H1 (cell line): Measurements from ENCODE around the gene HDAC6. TPM values are rescaled to one million over a fixed set of nuclear protein-coding genes. Genes with fewer than 3 reads are reported as not detected.

Experiments
- CTCF ChIA-PET: fragments of 300-600 bp; sonication (Branson Sonifier 250); formaldehyde crosslinking; loops from one replicate; lab custom pipeline; 2021; ENCODE audit not compliant: partially characterized antibody; lab: Charles Lee
- POLR2A ChIA-PET: fragments of 300-600 bp; sonication (Branson Sonifier 250); formaldehyde crosslinking; loops from one replicate; lab custom pipeline; 2021; ENCODE audit warnings: inconsistent platforms; ENCODE audit not compliant: partially characterized antibody; lab: Charles Lee
- DNase-seq, 2 experiments: peaks; one replicate each; pipeline versions ENCODE4 v3.0.0 to v3.0.0-alpha.2; 2010 to 2022; ENCODE audit warnings: low spot score in 2 of 2, low read depth in 1 of 2, mixed read lengths in 1 of 2
- FAIRE-seq: peaks from 2 replicates; lab custom pipeline; 2011; peaks lifted over from hg19 to GRCh38; lab: Jason Lieb, UNC
- H2AFZ ChIP-seq: 2 replicates; pipeline ENCODE4 v1.8.1; 2012; ENCODE audit warnings: low read length, inconsistent platforms
- H2AK5ac ChIP-seq: 2 replicates; pipeline ENCODE4 v1.6.1; 2013; ENCODE audit warnings: low read depth, low read length
- H2BK120ac ChIP-seq: replicated peaks from 2 replicates; pipeline ENCODE3; 2013; ENCODE audit warnings: low read depth, low read length, inconsistent platforms
- H2BK12ac ChIP-seq: 2 replicates; pipeline ENCODE4 v1.6.1; 2013; ENCODE audit warnings: low read depth, low read length
- H2BK15ac ChIP-seq: 2 replicates; pipeline ENCODE4 v1.6.1; 2013; ENCODE audit warnings: low read length
- H2BK20ac ChIP-seq: 2 replicates; pipeline ENCODE4 v1.6.1; 2013; ENCODE audit warnings: low read length
- H2BK5ac ChIP-seq: 2 replicates; pipeline ENCODE4 v1.6.1; 2013; ENCODE audit warnings: low read depth, low read length
- H3K14ac ChIP-seq: 2 replicates; pipeline ENCODE4 v1.6.1; 2013; ENCODE audit warnings: inconsistent platforms; ENCODE audit not compliant: insufficient read length
- H3K18ac ChIP-seq: 2 replicates; pipeline ENCODE4 v1.6.1; 2013; ENCODE audit warnings: low read length; ENCODE audit errors: extremely low read depth
- H3K23ac ChIP-seq: 2 replicates; pipeline ENCODE4 v1.6.1; 2013; ENCODE audit warnings: inconsistent platforms; ENCODE audit not compliant: insufficient read length
- H3K23me2 ChIP-seq: 2 replicates; pipeline ENCODE4 v1.6.1; 2013; ENCODE audit warnings: low read depth, low read length
- H3K27ac ChIP-seq: 2 replicates; pipeline ENCODE4 v1.6.1; 2011; ENCODE audit warnings: low read depth, low read length, inconsistent platforms
- H3K27me3 ChIP-seq, 4 experiments: replicated peaks in 1 of 4; 1 replicate in 1 of 4; 2 replicates in 3 of 4; pipeline versions ENCODE4 v1.6.1 to v1.8.1; 2011 to 2013; ENCODE audit warnings: low read length in 3 of 4, mild to moderate bottlenecking in 3 of 4, inconsistent platforms in 2 of 4, mixed read lengths in 2 of 4, moderate library complexity in 1 of 4; ENCODE audit not compliant: control insufficient read depth in 3 of 4, insufficient read depth in 3 of 4; ENCODE audit errors: extremely low read depth in 1 of 4
- H3K36me3 ChIP-seq, 4 experiments: 2 replicates each; pipeline versions ENCODE4 v1.6.1 to v1.8.1; 2011 to 2013; ENCODE audit warnings: mild to moderate bottlenecking in 4 of 4, low read length in 3 of 4, moderate library complexity in 2 of 4, control low read depth in 1 of 4, inconsistent platforms in 1 of 4; ENCODE audit not compliant: insufficient read depth in 4 of 4, control insufficient read depth in 2 of 4
- H3K4ac ChIP-seq: replicated peaks from 2 replicates; pipeline ENCODE3; 2013; ENCODE audit warnings: low read length, low read depth, mixed read lengths, inconsistent platforms; ENCODE audit not compliant: insufficient read length
- H3K4me1 ChIP-seq, 4 experiments: replicated peaks in 1 of 4; 1 replicate in 1 of 4; 2 replicates in 3 of 4; pipeline versions ENCODE4 v1.6.1 to v1.8.1; 2011 to 2013; ENCODE audit warnings: low read length in 3 of 4, inconsistent platforms in 2 of 4, mixed read lengths in 1 of 4; ENCODE audit not compliant: insufficient read depth in 4 of 4, control insufficient read depth in 3 of 4
- H3K4me2 ChIP-seq, 2 experiments: 2 replicates each; pipeline versions ENCODE4 v1.6.1 to v1.8.1; 2011 to 2013; ENCODE audit warnings: low read depth in 2 of 2, low read length in 2 of 2, control low read depth in 1 of 2, inconsistent platforms in 1 of 2, mild to moderate bottlenecking in 1 of 2; ENCODE audit not compliant: insufficient read depth in 1 of 2
- H3K4me3 ChIP-seq, 4 experiments: fragments of 200-600, 300-600 bp in 1 of 4; sonication (generic), shearing (Covaris generic), sonication (Bioruptor Twin) in 1 of 4; 2 replicates each; pipeline versions ENCODE4 v1.5.1 to v1.8.1; 2011 to 2016; ENCODE audit warnings: low read length in 4 of 4, low read depth in 3 of 4, control low read depth in 2 of 4, inconsistent platforms in 2 of 4, mild to moderate bottlenecking in 2 of 4, mixed read lengths in 1 of 4, moderate library complexity in 1 of 4; ENCODE audit not compliant: insufficient read depth in 2 of 4; ENCODE audit errors: extremely low read depth in 1 of 4
- H3K56ac ChIP-seq: replicated peaks from 2 replicates; pipeline ENCODE3; 2013; ENCODE audit warnings: low read depth, mild to moderate bottlenecking, mixed read lengths, low read length, inconsistent platforms; ENCODE audit not compliant: insufficient read length
- H3K79me1 ChIP-seq: 2 replicates; pipeline ENCODE4 v1.6.1; 2013; ENCODE audit warnings: low read depth, low read length, control low read depth
- H3K79me2 ChIP-seq, 2 experiments: 2 replicates each; pipeline versions ENCODE4 v1.6.1 to v1.8.1; 2012 to 2013; ENCODE audit warnings: low read length in 2 of 2, mild to moderate bottlenecking in 2 of 2, inconsistent platforms in 1 of 2; ENCODE audit not compliant: insufficient read depth in 2 of 2, control insufficient read depth in 1 of 2
- H3K9ac ChIP-seq, 4 experiments: replicated peaks in 1 of 4; 1 replicate in 1 of 4; 2 replicates in 3 of 4; pipeline versions ENCODE4 v1.6.1 to v1.8.1; 2011 to 2013; ENCODE audit warnings: low read depth in 3 of 4, low read length in 3 of 4, control low read depth in 2 of 4, mild to moderate bottlenecking in 2 of 4, moderate library complexity in 2 of 4, inconsistent platforms in 1 of 4; ENCODE audit errors: extremely low read depth in 1 of 4
- H3K9me3 ChIP-seq, 2 experiments: 2 replicates each; pipeline versions ENCODE4 v1.6.1 to v1.8.1; 2012 to 2013; ENCODE audit warnings: mild to moderate bottlenecking in 2 of 2, moderate library complexity in 2 of 2, control low read depth in 1 of 2, inconsistent platforms in 1 of 2, low read depth in 1 of 2, low read length in 1 of 2, mixed read lengths in 1 of 2; ENCODE audit not compliant: insufficient read depth in 2 of 2
- H4K20me1 ChIP-seq, 2 experiments: replicated peaks in 1 of 2; 2 replicates each; pipeline versions ENCODE3 to v1.8.1; 2011 to 2013; ENCODE audit warnings: inconsistent platforms in 2 of 2, low read length in 2 of 2, mild to moderate bottlenecking in 1 of 2; ENCODE audit not compliant: insufficient read depth in 2 of 2, control insufficient read depth in 1 of 2
- H4K5ac ChIP-seq: 2 replicates; pipeline ENCODE4 v1.6.1; 2013; ENCODE audit warnings: low read length, low read depth, mixed read lengths, inconsistent platforms; ENCODE audit not compliant: insufficient read length
- H4K8ac ChIP-seq: 2 replicates; pipeline ENCODE4 v1.8.0; 2013; ENCODE audit warnings: mild to moderate bottlenecking, moderate library complexity, low read length, inconsistent platforms; ENCODE audit not compliant: insufficient read depth; ENCODE audit errors: extremely low read depth
- H4K91ac ChIP-seq: replicated peaks from 2 replicates; pipeline ENCODE3; 2013; ENCODE audit warnings: low read length, mixed read lengths, inconsistent platforms; ENCODE audit not compliant: insufficient read length
- ATF3 ChIP-seq: IDR thresholded peaks from 2 replicates; pipeline ENCODE4 v1.6.1; 2011; ENCODE audit warnings: low read depth, mild to moderate bottlenecking, low read length; ENCODE audit not compliant: insufficient read depth
- CTBP2 ChIP-seq: IDR thresholded peaks from 2 replicates; pipeline ENCODE4 v1.7.0; 2011; ENCODE audit warnings: borderline replicate concordance, mild to moderate bottlenecking, moderate library complexity, mixed read lengths, low read length; ENCODE audit not compliant: insufficient read depth, insufficient read length
- HDAC2 ChIP-seq, 2 experiments: fragments of 300-600 bp in 1 of 2; sonication (generic) in 1 of 2; IDR thresholded peaks; 2 replicates each; pipeline ENCODE4 v1.6.1; 2011 to 2012; ENCODE audit warnings: low read depth in 2 of 2, low read length in 2 of 2, mild to moderate bottlenecking in 2 of 2, moderate library complexity in 2 of 2, borderline replicate concordance in 1 of 2, inconsistent platforms in 1 of 2
- POLR2AphosphoS5 ChIP-seq: IDR thresholded peaks from 2 replicates; pipeline ENCODE4 v1.6.1; 2011; ENCODE audit warnings: low read depth, low read length
- SIN3A ChIP-seq, 2 experiments: IDR thresholded peaks in 1 of 2; conservative IDR thresholded peaks in 1 of 2; 2 replicates each; pipeline ENCODE4 v1.6.1; 2011 to 2012; ENCODE audit warnings: low read length in 2 of 2, improper control_type of control experiment in 1 of 2, low read depth in 1 of 2, mild to moderate bottlenecking in 1 of 2
- SIRT6 ChIP-seq: IDR thresholded peaks from one replicate; pipeline ENCODE4 v1.7.1; 2012; ENCODE audit warnings: low read length, inconsistent platforms
- SRF ChIP-seq: IDR thresholded peaks from 2 replicates; pipeline ENCODE4 v1.6.1; 2011; ENCODE audit warnings: mild to moderate bottlenecking, low read depth, low read length, moderate library complexity
- YY1 ChIP-seq: IDR thresholded peaks from 2 replicates; pipeline ENCODE4 v1.6.1; 2011; ENCODE audit warnings: low read depth, mild to moderate bottlenecking, low read length
- WGBS, 2 experiments: shearing (Covaris generic) in 1 of 2; methylation state at CpG; one replicate each; pipeline versions ENCODE4 v1.1.6 to v1.1.7; 2013 to 2015; ENCODE audit warnings: low lambda C conversion rate in 2 of 2, mixed read lengths in 2 of 2, inconsistent platforms in 1 of 2, low coverage in 1 of 2, missing lambda C conversion rate in 1 of 2; ENCODE audit not compliant: insufficient replicate concordance in 2 of 2, insufficient coverage in 1 of 2, insufficient read length in 1 of 2; ENCODE audit errors: extremely low coverage in 1 of 2, missing lambda C conversion rate in 1 of 2; 5-methylcytosine and 5-hydroxymethylcytosine counted together
- polyA plus RNA-seq, 7 experiments: library from polyadenylated mRNA; depleted of rRNA in 3 of 7; stranded (reverse) in 5 of 7; unstranded in 2 of 7; fragments of >200 nt in 5 of 7; fragments of 200-250 nt in 2 of 7; gene quantifications; 1 replicate in 5 of 7; 2 replicates in 1 of 7; 4 replicates in 1 of 7; pipeline versions ENCODE4 v1.2.1 to v1.2.3, GENCODE V29; 2011 to 2013; ENCODE audit warnings: missing spikeins in 2 of 7, mixed read lengths in 2 of 7
- total RNA-seq: library from RNA; stranded (reverse); fragmentation: NEBNext Ultra II Directional; extraction: Animal tissue kit (Norgen Biotek cat#: 25700); gene quantifications from 2 replicates; pipeline ENCODE4 v1.2.1, GENCODE V29; 2021

HDAC6 gene
- total and polyA plus RNA-seq, 2 of the 8 experiments (the other 6 are each of a cell fraction or from before 2014, with no cell fraction given): 34.0 to 51.8 TPM

- Histone ChIP-seq H2BK120ac (no peak overlapping the region), H3K4me3 (no peak overlapping the region), H3K27me3 (no peaks in the 10 kb centered on the region), H2AFZ (no peak overlapping the region), H3K79me2 (no peaks in the 10 kb centered on the region), H3K4me2 (no peak overlapping the region), H3K4me1 (no peaks in the 10 kb centered on the region), H3K4ac (no peak overlapping the region), H3K56ac (no peak overlapping the region), H4K5ac (no peak overlapping the region), H2BK12ac (no peak overlapping the region), H3K18ac (no peak overlapping the region), H3K27ac (no peak overlapping the region), H2BK20ac (no peak overlapping the region), H3K36me3 (no peaks in the 10 kb centered on the region), H3K9me3 (no peaks in the 10 kb centered on the region), H3K14ac (no peak overlapping the region), H3K9ac (no peak overlapping the region), H2BK5ac (no peak overlapping the region), H4K8ac (no peak overlapping the region; the same call in 1 of the 2 replicates), H3K79me1 (no peaks in the 10 kb centered on the region), H3K23ac (no peak overlapping the region), H2AK5ac (no peak overlapping the region), H4K91ac (no peak overlapping the region), H4K20me1 (no peaks in the 10 kb centered on the region), H3K23me2 (no peaks in the 10 kb centered on the region), H2BK15ac (no peak overlapping the region)
- ChIA-PET POLR2A (no interaction called here), CTCF (interaction anchor here (1.2 kb wide), 1 partner anchor 361 kb away, joined by 4 read pairs; no protein-coding TSS in a partner anchor)
- DNase-seq: no peak
- 91% methylated on average over 10 of the region's 12 CpGs; no CpG with 5 or more reads in 1 of the 2 experiments for WGBS, 2 experiments
- no peak for FAIRE-seq
- TF ChIP-seq ATF3: no peak
- TF ChIP-seq POLR2AphosphoS5: no peak
- TF ChIP-seq SIN3A (conservative IDR thresholded peaks at IDR 0.05 in 1 of 2, IDR thresholded peaks at IDR 0.05 in 1 of 2; ENCODE audit: low read depth in 1 of 2, low read length in 2 of 2): no peak
- TF ChIP-seq YY1: no peak
- no peak for TF ChIP-seq SIRT6
- TF ChIP-seq SRF: no peak
- no peak for TF ChIP-seq CTBP2
- TF ChIP-seq HDAC2 (IDR thresholded peaks at IDR 0.05; ENCODE audit: borderline replicate concordance in 1 of 2, low read depth in 2 of 2, low read length in 2 of 2): no peak
Measured at GRCh38 chrX:48794340-48794910, 7.4 kb upstream of the HDAC6 start.
